IPS-18c (cell line): ENCODE data around the gene CDH23.

Experiments
- H3K4me3 ChIP-seq: 2 replicates; pipeline ENCODE4 v1.7.0; 2013; ENCODE audit warnings: low read depth, mild to moderate bottlenecking, low read length, moderate library complexity; ENCODE audit not compliant: insufficient read depth
- H3K9me3 ChIP-seq: one replicate; pipeline ENCODE4 v1.6.1; 2013; ENCODE audit warnings: mild to moderate bottlenecking, low read length, moderate library complexity; ENCODE audit not compliant: control insufficient read depth, insufficient read depth

The CDH23 gene

GRCh38 chr10:71365366-71365765 is 31.4 kb upstream of the CDH23 start:
- Histone ChIP-seq H3K4me3 (no peak overlapping the region), H3K9me3 (no peaks in the 10 kb centered on the region)

- Histone ChIP-seq H3K4me3 (no peak overlapping the region), H3K9me3 (no peaks in the 10 kb centered on the region)
Measured at GRCh38 chr10:71366690-71367089, 30.0 kb upstream of the CDH23 start.

GRCh38 chr10:71367271-71367670 is 29.4 kb upstream of the CDH23 start:
- Histone ChIP-seq H3K4me3 (no peak overlapping the region), H3K9me3 (no peaks in the 10 kb centered on the region)

GRCh38 chr10:71368176-71368575 is 28.5 kb upstream of the CDH23 start:
- no peak overlapping the region for H3K4me3 ChIP-seq
- H3K9me3 ChIP-seq = no peaks in the 10 kb centered on the region

- Histone ChIP-seq H3K4me3 (no peak overlapping the region), H3K9me3 (no peaks in the 10 kb centered on the region)
Measured at GRCh38 chr10:71368643-71369042, 28.1 kb upstream of the CDH23 start.

- no peaks in the 10 kb centered on the region for H3K9me3 ChIP-seq
- no peak overlapping the region for H3K4me3 ChIP-seq
Measured at GRCh38 chr10:71369602-71370001, 27.1 kb upstream of the CDH23 start.

- no peak overlapping the region for H3K4me3 ChIP-seq
- no peaks in the 10 kb centered on the region for H3K9me3 ChIP-seq
Measured at GRCh38 chr10:71370031-71370430, 26.7 kb upstream of the CDH23 start.

GRCh38 chr10:71371750-71372166 is 25.0 kb upstream of the CDH23 start:
- Histone ChIP-seq H3K9me3 (no peaks in the 10 kb centered on the region), H3K4me3 (no peak overlapping the region)

- H3K9me3 ChIP-seq = no peaks in the 10 kb centered on the region
- no peak overlapping the region for H3K4me3 ChIP-seq
Measured at GRCh38 chr10:71372882-71373495, 23.7 kb upstream of the CDH23 start.

GRCh38 chr10:71374481-71375233 is 22.1 kb upstream of the CDH23 start:
- Histone ChIP-seq H3K9me3 (no peaks in the 10 kb centered on the region), H3K4me3 (no peak overlapping the region)

GRCh38 chr10:71375952-71376351 is 20.8 kb upstream of the CDH23 start:
- no peaks in the 10 kb centered on the region for H3K9me3 ChIP-seq
- no peak overlapping the region for H3K4me3 ChIP-seq

- no peaks in the 10 kb centered on the region for H3K9me3 ChIP-seq
- H3K4me3 ChIP-seq = no peak overlapping the region
Measured at GRCh38 chr10:71378336-71379117, 18.2 kb upstream of the CDH23 start.

- Histone ChIP-seq H3K4me3 (no peak overlapping the region), H3K9me3 (no peaks in the 10 kb centered on the region)
Measured at GRCh38 chr10:71379118-71379766, 17.5 kb upstream of the CDH23 start.

GRCh38 chr10:71380841-71381240 is 15.9 kb upstream of the CDH23 start:
- Histone ChIP-seq H3K4me3 (no peak overlapping the region), H3K9me3 (no peaks in the 10 kb centered on the region)

GRCh38 chr10:71381611-71382010 is 15.1 kb upstream of the CDH23 start:
- H3K9me3 ChIP-seq = no peaks in the 10 kb centered on the region

GRCh38 chr10:71382028-71382427 is 14.7 kb upstream of the CDH23 start:
- no peaks in the 10 kb centered on the region for H3K9me3 ChIP-seq
- no peak overlapping the region for H3K4me3 ChIP-seq

More at GRCh38 chr10:71381611-71382010, 15.1 kb upstream of the CDH23 start:
- no peak overlapping the region for H3K4me3 ChIP-seq

GRCh38 chr10:71382757-71383156 is 14.0 kb upstream of the CDH23 start:
- H3K4me3 ChIP-seq = no peak overlapping the region
- no peaks in the 10 kb centered on the region for H3K9me3 ChIP-seq
